Spleen (tissue), 7 donors: ENCODE measurements around the gene AGRN.

Experiments used
- POLR2A ChIP-seq, 3 donors: fragments of 450-650 bp; IDR thresholded peaks; one replicate each; pipeline ENCODE4 v1.5.1; 2017; ENCODE audit warnings: antibody characterized with exemption in 3 of 3, mild to moderate bottlenecking in 1 of 3
- TF ChIP-seq, protein P1 (sequence below), 11 experiments: fragments of 200-600 bp in 7 of 11; fragments of 450-650 bp in 4 of 11; sonication (generic) in 4 of 11; IDR thresholded peaks in 8 of 11; conservative IDR thresholded peaks in 3 of 11; 1 replicate in 7 of 11; 2 replicates in 4 of 11; pipeline versions ENCODE4 v1.4.0 to v1.8.0; 2016 to 2021; ENCODE audit warnings: antibody characterized with exemption in 11 of 11, inconsistent platforms in 4 of 11, mild to moderate bottlenecking in 1 of 11
- donor health status: DM: no; HTN: no; CAD: no; lungs with moderate emphysema.
- donor health status: DM: no; HTN: no; CAD: no.
- donor health status: DM: no; HTN: no; CAD: no.

DNA sequence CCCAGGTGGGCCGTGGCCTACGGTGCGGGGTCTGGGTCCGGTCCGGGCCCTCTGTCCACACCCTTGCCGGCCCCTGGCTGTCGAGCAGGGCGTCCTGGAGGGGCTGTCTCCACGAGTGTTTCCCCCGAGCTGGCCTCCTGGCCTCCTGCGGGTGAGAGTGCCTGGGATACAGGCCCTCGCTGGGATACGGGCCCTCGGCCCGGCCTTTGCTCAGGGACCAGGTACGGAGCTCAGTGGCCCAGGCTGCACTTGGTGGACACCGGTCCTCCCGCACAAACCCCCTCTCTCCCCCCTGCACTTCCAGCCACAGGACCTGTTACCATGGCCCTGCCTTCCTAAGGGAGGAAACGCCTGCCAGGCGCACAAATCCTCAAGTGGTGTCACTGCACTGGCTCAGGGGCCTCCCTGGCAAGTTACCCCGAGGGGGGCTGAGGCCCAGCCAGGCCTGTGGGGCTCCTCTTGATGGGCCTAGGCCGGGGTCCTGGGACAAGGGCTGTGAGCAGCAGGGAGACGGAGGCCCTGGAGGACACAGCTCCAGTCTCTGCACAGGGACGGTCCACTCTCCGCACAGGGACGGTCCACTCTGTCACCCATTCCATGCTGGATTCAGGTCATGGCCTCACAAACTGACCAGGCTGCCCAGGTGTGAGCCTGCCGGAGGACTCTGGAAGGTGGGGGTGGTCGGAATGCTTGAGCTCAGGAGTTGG is 72.4 kb downstream of the AGRN start:
- TF ChIP-seq POLR2A (IDR thresholded peaks at IDR 0.05) = no peak
- TF ChIP-seq, protein P1, sequence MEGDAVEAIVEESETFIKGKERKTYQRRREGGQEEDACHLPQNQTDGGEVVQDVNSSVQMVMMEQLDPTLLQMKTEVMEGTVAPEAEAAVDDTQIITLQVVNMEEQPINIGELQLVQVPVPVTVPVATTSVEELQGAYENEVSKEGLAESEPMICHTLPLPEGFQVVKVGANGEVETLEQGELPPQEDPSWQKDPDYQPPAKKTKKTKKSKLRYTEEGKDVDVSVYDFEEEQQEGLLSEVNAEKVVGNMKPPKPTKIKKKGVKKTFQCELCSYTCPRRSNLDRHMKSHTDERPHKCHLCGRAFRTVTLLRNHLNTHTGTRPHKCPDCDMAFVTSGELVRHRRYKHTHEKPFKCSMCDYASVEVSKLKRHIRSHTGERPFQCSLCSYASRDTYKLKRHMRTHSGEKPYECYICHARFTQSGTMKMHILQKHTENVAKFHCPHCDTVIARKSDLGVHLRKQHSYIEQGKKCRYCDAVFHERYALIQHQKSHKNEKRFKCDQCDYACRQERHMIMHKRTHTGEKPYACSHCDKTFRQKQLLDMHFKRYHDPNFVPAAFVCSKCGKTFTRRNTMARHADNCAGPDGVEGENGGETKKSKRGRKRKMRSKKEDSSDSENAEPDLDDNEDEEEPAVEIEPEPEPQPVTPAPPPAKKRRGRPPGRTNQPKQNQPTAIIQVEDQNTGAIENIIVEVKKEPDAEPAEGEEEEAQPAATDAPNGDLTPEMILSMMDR (IDR thresholded peaks at IDR 0.05 in 8 of 11, conservative IDR thresholded peaks at IDR 0.05 in 3 of 11) = no peak
